Smooth muscle cell (in vitro differentiated cells): ENCODE data around the gene ZNF423. TPM values are rescaled to one million over a fixed set of nuclear protein-coding genes. Genes with fewer than 3 reads are reported as not detected.

ENCODE experiments used
- DNase-seq: peaks from one replicate; lab custom pipeline; 2025; ENCODE audit not compliant: unreplicated experiment; lab: John Stamatoyannopoulos, UW
- H2AFZ ChIP-seq: fragments of 200-600 bp; sonication (generic); 2 replicates; pipeline ENCODE4 v1.6.0; 2016; ENCODE audit warnings: antibody characterized with exemption, low read depth, mild to moderate bottlenecking
- H3F3A ChIP-seq: fragments of 200-600 bp; sonication (generic); 2 replicates; pipeline ENCODE4 v1.6.0; 2017; ENCODE audit warnings: antibody characterized with exemption, low read depth
- H3K27ac ChIP-seq: fragments of 200-600 bp; sonication (generic); 2 replicates; pipeline ENCODE4 v1.5.1; 2016; ENCODE audit warnings: low read depth, mild to moderate bottlenecking
- H3K27me3 ChIP-seq: fragments of 200-600 bp; sonication (generic); 2 replicates; pipeline ENCODE4 v1.6.1; 2016; ENCODE audit warnings: low read depth, mild to moderate bottlenecking
- H3K36me3 ChIP-seq: fragments of 200-600 bp; sonication (generic); 2 replicates; pipeline ENCODE4 v1.5.1; 2016; ENCODE audit warnings: low read depth
- H3K4me1 ChIP-seq: fragments of 200-600 bp; sonication (generic); 2 replicates; pipeline ENCODE4 v1.5.1; 2016; ENCODE audit warnings: low read depth
- H3K4me2 ChIP-seq: fragments of 200-600 bp; sonication (generic); 2 replicates; pipeline ENCODE4 v1.6.0; 2016; ENCODE audit warnings: mild to moderate bottlenecking
- H3K4me3 ChIP-seq: fragments of 200-600 bp; sonication (generic); 2 replicates; pipeline ENCODE4 v1.5.1; 2016; ENCODE audit warnings: mild to moderate bottlenecking
- H3K79me2 ChIP-seq: fragments of 200-600 bp; sonication (generic); 2 replicates; pipeline ENCODE4 v1.6.0; 2016; ENCODE audit warnings: low read depth, mild to moderate bottlenecking
- H3K9ac ChIP-seq: fragments of 200-600 bp; sonication (generic); 2 replicates; pipeline ENCODE4 v1.6.0; 2016; ENCODE audit warnings: low read depth
- H3K9me3 ChIP-seq: fragments of 200-600 bp; sonication (generic); replicated peaks from 2 replicates; pipeline ENCODE4 v1.5.1; 2016; ENCODE audit warnings: low read depth
- H4K20me1 ChIP-seq: fragments of 200-600 bp; sonication (generic); 2 replicates; pipeline ENCODE4 v1.6.0; 2016; ENCODE audit warnings: low read depth
- WGBS: methylation state at CpG from one replicate; pipeline ENCODE4 v1.1.7; 2016; ENCODE audit warnings: low lambda C conversion rate; 5-methylcytosine and 5-hydroxymethylcytosine counted together
- polyA plus RNA-seq: library from polyadenylated mRNA; unstranded; fragments of >200 nt; fragmentation: Nextera tagmentation; extraction: Ambion mirVana; gene quantifications from 2 replicates; pipeline ENCODE4 v1.2.1, GENCODE V29; 2016
- total RNA-seq: library from RNA; depleted of rRNA; stranded (reverse); fragments of >200 nt; gene quantifications from 2 replicates; pipeline ENCODE4 v1.2.3, GENCODE V29; 2014
- TF ChIP-seq, protein P1 (sequence below): fragments of 200-600 bp; sonication (generic); IDR thresholded peaks from 2 replicates; pipeline ENCODE4 v1.5.1; 2017; ENCODE audit warnings: borderline replicate concordance, mild to moderate bottlenecking, antibody characterized with exemption; ENCODE audit not compliant: insufficient read depth, poor library complexity, severe bottlenecking

ZNF423 gene
- total and polyA plus RNA-seq, 2 experiments from 2014 or later: 6.9 to 7.0 TPM

- no peaks in the 10 kb centered on the region for H4K20me1 ChIP-seq
- no peak overlapping the region for H3K4me3 ChIP-seq
- no peaks in the 10 kb centered on the region for H3K27me3 ChIP-seq
- 60% methylated on average over 5 of the region's 5 CpGs for WGBS
- no peaks in the 10 kb centered on the region for H3K9me3 ChIP-seq
- no peaks in the 10 kb centered on the region for H3F3A ChIP-seq
- H3K9ac ChIP-seq: no peak overlapping the region
- H3K79me2 ChIP-seq: no peaks in the 10 kb centered on the region
- peak overlapping the region; percentile 10 for H3K4me2 ChIP-seq
- H3K36me3 ChIP-seq: no peaks in the 10 kb centered on the region
- H2AFZ ChIP-seq: no peak overlapping the region
- H3K27ac ChIP-seq: peak overlapping the region; percentile 61
- peaks cover 3% of the 10 kb centered on the region for H3K4me1 ChIP-seq
- TF ChIP-seq, protein P1, sequence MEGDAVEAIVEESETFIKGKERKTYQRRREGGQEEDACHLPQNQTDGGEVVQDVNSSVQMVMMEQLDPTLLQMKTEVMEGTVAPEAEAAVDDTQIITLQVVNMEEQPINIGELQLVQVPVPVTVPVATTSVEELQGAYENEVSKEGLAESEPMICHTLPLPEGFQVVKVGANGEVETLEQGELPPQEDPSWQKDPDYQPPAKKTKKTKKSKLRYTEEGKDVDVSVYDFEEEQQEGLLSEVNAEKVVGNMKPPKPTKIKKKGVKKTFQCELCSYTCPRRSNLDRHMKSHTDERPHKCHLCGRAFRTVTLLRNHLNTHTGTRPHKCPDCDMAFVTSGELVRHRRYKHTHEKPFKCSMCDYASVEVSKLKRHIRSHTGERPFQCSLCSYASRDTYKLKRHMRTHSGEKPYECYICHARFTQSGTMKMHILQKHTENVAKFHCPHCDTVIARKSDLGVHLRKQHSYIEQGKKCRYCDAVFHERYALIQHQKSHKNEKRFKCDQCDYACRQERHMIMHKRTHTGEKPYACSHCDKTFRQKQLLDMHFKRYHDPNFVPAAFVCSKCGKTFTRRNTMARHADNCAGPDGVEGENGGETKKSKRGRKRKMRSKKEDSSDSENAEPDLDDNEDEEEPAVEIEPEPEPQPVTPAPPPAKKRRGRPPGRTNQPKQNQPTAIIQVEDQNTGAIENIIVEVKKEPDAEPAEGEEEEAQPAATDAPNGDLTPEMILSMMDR: no peak
- DNase-seq: no peak
Measured at GRCh38 chr16:49631187-49632041, 224.5 kb downstream of the ZNF423 start.

DNA sequence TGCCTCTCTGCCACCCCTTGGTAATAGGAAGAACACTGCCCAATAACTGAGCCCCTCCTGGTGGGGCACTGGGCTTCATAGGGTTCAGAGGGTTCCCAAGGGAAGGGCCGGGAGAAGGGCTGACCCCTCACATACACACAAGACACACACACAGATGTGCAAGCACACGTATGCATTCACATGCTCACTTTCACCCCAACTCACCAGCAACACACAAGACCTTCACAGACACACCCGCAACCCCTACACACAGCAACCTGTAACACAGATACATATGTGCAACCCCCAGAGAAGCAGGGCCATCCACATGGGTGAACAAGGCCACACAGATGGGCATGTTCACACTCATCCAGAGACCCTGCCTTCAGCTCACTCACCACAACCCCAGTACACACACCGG is 225.1 kb downstream of the ZNF423 start:
- Histone ChIP-seq H3F3A (no peaks in the 10 kb centered on the region), H3K4me1 (peaks cover 3% of the 10 kb centered on the region), H3K36me3 (no peaks in the 10 kb centered on the region), H4K20me1 (no peaks in the 10 kb centered on the region), H2AFZ (no peak overlapping the region), H3K4me3 (no peak overlapping the region), H3K79me2 (no peaks in the 10 kb centered on the region), H3K27me3 (no peaks in the 10 kb centered on the region), H3K9me3 (no peaks in the 10 kb centered on the region), H3K4me2 (no peak overlapping the region), H3K27ac (no peak overlapping the region), H3K9ac (no peak overlapping the region)
- TF ChIP-seq, protein P1: no peak
- DNase-seq: no peak
- WGBS: 96% methylated on average over 4 of the region's 4 CpGs

DNA sequence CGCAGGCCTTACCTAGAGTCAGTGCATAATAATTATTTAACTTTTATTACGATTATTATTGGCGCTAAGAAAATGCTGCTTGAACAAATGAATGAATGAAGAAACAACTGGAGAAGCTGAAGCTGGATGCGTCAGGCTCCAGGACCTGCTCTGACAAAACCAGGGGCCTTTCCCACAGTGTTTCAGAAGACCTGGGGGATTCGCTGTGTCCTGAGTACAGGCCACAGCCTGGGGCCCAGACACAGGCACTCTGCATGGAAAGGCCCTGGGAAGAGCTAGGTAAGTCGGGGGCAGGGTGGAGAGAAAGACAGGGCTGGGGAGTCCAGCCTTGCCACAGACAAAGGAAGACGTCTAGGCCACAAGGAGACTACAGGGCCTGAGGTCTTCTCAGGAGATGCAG is 226.1 kb downstream of the ZNF423 start:
- Histone ChIP-seq H2AFZ (no peak overlapping the region), H3K27ac (no peak overlapping the region), H3K4me1 (peaks cover 3% of the 10 kb centered on the region), H3K4me2 (no peak overlapping the region), H3F3A (no peaks in the 10 kb centered on the region), H4K20me1 (no peaks in the 10 kb centered on the region), H3K36me3 (no peaks in the 10 kb centered on the region), H3K9me3 (no peaks in the 10 kb centered on the region), H3K79me2 (no peaks in the 10 kb centered on the region), H3K9ac (no peak overlapping the region), H3K27me3 (no peaks in the 10 kb centered on the region), H3K4me3 (no peak overlapping the region)
- WGBS: 97% methylated on average over 7 of the region's 7 CpGs
- no peak for DNase-seq
- TF ChIP-seq, protein P1: no peak

DNA sequence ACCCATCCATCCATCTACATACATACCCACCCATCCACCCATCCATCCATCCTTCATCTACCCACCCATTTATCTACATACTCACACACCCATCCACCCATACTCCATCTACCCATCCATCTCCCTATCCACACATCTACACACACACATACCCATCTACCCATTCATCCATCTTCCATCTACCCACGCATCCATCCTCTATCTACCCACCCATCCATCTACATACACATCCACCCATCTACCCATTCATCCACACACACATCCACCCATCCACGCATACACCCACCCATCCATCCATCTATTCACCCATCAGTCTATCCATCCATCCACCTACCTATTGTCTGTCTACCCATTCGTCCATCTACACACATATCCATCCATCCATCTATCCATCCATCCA is 227.8 kb downstream of the ZNF423 start:
- Histone ChIP-seq H3K36me3 (no peaks in the 10 kb centered on the region), H3F3A (no peaks in the 10 kb centered on the region), H3K4me2 (no peak overlapping the region), H2AFZ (no peak overlapping the region), H4K20me1 (no peaks in the 10 kb centered on the region), H3K4me3 (no peak overlapping the region), H3K79me2 (no peaks in the 10 kb centered on the region), H3K27ac (no peak overlapping the region), H3K4me1 (peaks cover 3% of the 10 kb centered on the region), H3K9me3 (no peaks in the 10 kb centered on the region), H3K27me3 (no peaks in the 10 kb centered on the region), H3K9ac (no peak overlapping the region)
- TF ChIP-seq, protein P1: no peak
- 96% methylated on average over 3 of the region's 3 CpGs for WGBS
- no peak for DNase-seq
